C4-2B (cell line): ENCODE measurements around the gene IRX5.
A peak's percentile ranks its signal among the peaks of the same experiment; 100 is the strongest.

Experiments used
- CTCF ChIP-seq: fragments of 450-650 bp; conservative IDR thresholded peaks from 2 replicates; pipeline ENCODE4 v1.5.1; 2017; ENCODE audit warnings: mild to moderate bottlenecking
- ZFX ChIP-seq: fragments of 450-650 bp; IDR thresholded peaks from 2 replicates; pipeline ENCODE4 v1.6.1; 2017

DNA sequence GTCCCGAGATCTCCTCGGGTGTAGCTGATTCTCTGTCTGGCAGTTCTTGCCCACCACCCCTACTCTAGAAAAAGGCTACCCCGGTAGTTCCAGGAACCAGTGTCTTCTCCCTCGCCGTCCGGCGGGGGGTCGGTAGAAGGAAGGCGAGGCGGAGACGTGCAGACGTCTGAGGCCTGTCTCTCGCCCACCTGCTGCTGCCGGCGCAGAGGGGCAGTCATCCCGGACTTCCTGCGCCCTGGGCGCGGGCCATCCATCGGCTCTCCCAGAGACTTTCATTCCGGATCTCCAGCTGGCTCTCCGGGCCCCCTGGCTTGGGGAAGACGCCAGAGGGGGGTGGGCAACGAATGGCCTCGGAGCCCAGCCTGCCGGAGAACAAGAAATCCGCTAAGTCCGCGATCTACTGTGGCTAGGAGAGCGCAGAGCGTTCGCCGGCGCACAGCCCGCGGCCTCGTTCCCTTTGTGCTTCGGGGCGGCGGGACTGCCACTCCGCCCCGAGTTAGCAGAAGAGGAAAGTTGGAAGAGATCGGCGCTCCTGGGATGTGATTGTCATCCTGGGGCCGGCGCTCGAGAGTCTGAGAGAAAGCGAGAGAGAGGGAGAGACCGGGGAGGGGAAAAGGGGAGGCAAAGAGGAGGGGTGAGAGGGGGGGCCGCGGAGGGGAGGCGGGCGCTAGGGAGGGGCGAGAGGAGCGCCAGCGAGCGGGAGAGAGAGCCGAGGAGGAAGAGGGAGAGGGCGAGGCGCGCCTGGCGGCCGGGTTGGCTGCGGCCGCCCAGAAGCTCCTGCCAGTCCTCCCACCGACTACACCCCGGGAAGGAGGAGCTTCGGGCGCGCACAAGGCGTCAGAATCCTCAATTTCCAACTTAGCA lies at the start of gene IRX5:
- TF ChIP-seq CTCF (peak; percentile 11; the same call in 1 of the 2 replicates), ZFX (no peak)
